NCI-H187 (cell line): ENCODE data around the gene RBM11.

Experiments used
- DNase-seq, 2 experiments: peaks; one replicate each; lab custom pipeline; 2025; lab: John Stamatoyannopoulos, UW

RBM11 gene

GRCh38 chr21:14271053-14271452 is 55.1 kb downstream of the RBM11 start:
- no peak for DNase-seq

DNA sequence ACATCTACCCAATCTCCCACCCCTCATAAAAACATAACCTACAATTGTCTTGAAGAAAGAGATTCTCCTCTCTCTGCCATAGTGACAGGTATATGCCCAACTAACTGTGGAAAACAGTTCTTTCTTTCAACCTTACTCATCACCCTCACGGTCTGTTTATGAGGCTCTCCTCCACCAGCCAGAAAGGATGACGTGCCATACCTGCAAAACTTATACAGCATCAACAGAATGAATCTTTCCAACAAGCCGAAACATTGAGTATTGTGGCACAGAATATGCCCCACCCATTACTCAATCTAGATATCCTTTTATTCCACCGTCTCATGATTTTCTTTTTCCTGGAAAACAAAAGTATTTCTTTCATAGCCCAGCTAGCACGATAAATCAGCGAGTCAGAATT is 55.7 kb downstream of the RBM11 start:
- DNase-seq, result no peak

- no peak for DNase-seq
Measured at GRCh38 chr21:14273736-14274538, 58.0 kb downstream of the RBM11 start.

- DNase-seq, result no peak
Measured at GRCh38 chr21:14275702-14276205, 59.8 kb downstream of the RBM11 start.
